H1 (cell line): ENCODE measurements around the gene BICD1.

Source experiments
- CBX5 ChIP-seq: fragments of 300-800, 300-1000 bp; sonication (generic); IDR thresholded peaks from 2 replicates; pipeline ENCODE4 v1.7.1; 2016; ENCODE audit warnings: antibody characterized with exemption, low read length, low read depth
- EZH2 ChIP-seq: fragments of 200-600 bp; sonication (generic); IDR thresholded peaks from 2 replicates; pipeline ENCODE4 v1.7.1; 2012; ENCODE audit warnings: low read depth, mild to moderate bottlenecking, moderate library complexity, low read length, inconsistent platforms; ENCODE audit not compliant: severe bottlenecking
- KDM1A ChIP-seq: fragments of 200-600, 300-600 bp; sonication (generic); IDR thresholded peaks from 2 replicates; pipeline ENCODE4 v1.7.1; 2016; ENCODE audit warnings: mild to moderate bottlenecking, low read length, borderline replicate concordance
- MAFK ChIP-seq: IDR thresholded peaks from 2 replicates; pipeline ENCODE4 v1.6.1; 2012; ENCODE audit warnings: low read depth, mild to moderate bottlenecking, improper control_type of control experiment, low read length
- NRF1 ChIP-seq: IDR thresholded peaks from 2 replicates; pipeline ENCODE4 v1.6.1; 2011; ENCODE audit warnings: mild to moderate bottlenecking, low read depth, low read length, improper control_type of control experiment
- TAF1 ChIP-seq: IDR thresholded peaks from 2 replicates; pipeline ENCODE4 v1.6.1; 2011; ENCODE audit warnings: mild to moderate bottlenecking, low read depth, low read length
- TBP ChIP-seq: IDR thresholded peaks from 2 replicates; pipeline ENCODE4 v1.6.1; 2011; ENCODE audit warnings: low read depth, low read length, improper control_type of control experiment
- TCF12 ChIP-seq: IDR thresholded peaks from 2 replicates; pipeline ENCODE4 v1.6.1; 2011; ENCODE audit warnings: low read depth, mild to moderate bottlenecking, low read length
- TF ChIP-seq, protein P1 (sequence below), 3 experiments: IDR thresholded peaks; 1 replicate in 2 of 3; 2 replicates in 1 of 3; pipeline versions ENCODE4 v1.5.1 to v1.6.1; 2011; ENCODE audit warnings: low read length in 3 of 3, mild to moderate bottlenecking in 3 of 3, inconsistent platforms in 2 of 3, low read depth in 1 of 3, moderate library complexity in 1 of 3; ENCODE audit not compliant: insufficient read depth in 1 of 3; ENCODE audit errors: control extremely low read depth in 1 of 3
- TF ChIP-seq, protein P2 (sequence below): IDR thresholded peaks from 2 replicates; pipeline ENCODE4 v1.6.1; 2012; ENCODE audit warnings: inconsistent platforms

DNA sequence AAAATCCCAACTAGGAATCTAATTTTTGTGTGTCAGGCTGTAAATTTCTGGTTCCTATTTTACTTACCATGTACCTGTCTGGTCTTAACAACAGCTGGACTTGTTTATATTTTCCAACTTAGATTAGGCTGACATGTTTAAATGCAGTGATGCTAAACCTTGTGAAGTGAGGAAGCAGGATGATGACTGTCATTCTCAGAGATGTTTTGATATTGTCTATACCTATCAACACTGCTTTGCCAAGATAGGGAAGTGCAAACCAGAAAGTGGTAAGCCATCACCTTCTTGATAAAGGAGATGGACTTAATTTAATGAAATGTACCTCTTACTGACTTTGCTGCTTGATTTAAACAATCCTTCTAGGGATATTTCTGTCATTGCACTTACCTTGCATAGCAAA lies 2.1 kb downstream of the BICD1 start:
- TF ChIP-seq TAF1: no peak
- TF ChIP-seq, protein P1, sequence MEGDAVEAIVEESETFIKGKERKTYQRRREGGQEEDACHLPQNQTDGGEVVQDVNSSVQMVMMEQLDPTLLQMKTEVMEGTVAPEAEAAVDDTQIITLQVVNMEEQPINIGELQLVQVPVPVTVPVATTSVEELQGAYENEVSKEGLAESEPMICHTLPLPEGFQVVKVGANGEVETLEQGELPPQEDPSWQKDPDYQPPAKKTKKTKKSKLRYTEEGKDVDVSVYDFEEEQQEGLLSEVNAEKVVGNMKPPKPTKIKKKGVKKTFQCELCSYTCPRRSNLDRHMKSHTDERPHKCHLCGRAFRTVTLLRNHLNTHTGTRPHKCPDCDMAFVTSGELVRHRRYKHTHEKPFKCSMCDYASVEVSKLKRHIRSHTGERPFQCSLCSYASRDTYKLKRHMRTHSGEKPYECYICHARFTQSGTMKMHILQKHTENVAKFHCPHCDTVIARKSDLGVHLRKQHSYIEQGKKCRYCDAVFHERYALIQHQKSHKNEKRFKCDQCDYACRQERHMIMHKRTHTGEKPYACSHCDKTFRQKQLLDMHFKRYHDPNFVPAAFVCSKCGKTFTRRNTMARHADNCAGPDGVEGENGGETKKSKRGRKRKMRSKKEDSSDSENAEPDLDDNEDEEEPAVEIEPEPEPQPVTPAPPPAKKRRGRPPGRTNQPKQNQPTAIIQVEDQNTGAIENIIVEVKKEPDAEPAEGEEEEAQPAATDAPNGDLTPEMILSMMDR (IDR thresholded peaks at IDR 0.05; ENCODE audit: control extremely low read depth in 1 of 3, insufficient read depth in 1 of 3, low read depth in 1 of 3, low read length in 3 of 3): no peak
- TF ChIP-seq KDM1A: no peak
- TF ChIP-seq TBP: no peak
- TF ChIP-seq CBX5: no peak
- TF ChIP-seq NRF1: no peak
- no peak for TF ChIP-seq MAFK
- TF ChIP-seq EZH2: no peak
- TF ChIP-seq TCF12: no peak
- TF ChIP-seq, protein P2, sequence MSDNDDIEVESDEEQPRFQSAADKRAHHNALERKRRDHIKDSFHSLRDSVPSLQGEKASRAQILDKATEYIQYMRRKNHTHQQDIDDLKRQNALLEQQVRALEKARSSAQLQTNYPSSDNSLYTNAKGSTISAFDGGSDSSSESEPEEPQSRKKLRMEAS: no peak
